ENCODE measurements around the gene ZDHHC14.

Gene ZDHHC14

GRCh38 chr6:157492741-157493140 lies 111.8 kb downstream of the ZDHHC14 start:
- DNase-seq (ENCODE audit: low read depth in 2 of 2), result no peak
- no peak for TF ChIP-seq CTCF (IDR thresholded peaks at IDR 0.05; ENCODE audit: low read depth, low read length)

GRCh38 chr6:157493173-157493572 lies 112.2 kb downstream of the ZDHHC14 start:
- H3K4me3 ChIP-seq (replicated peaks in 1 of 2; ENCODE audit: low read depth in 2 of 2, low read length in 2 of 2), result no peak overlapping the region
- TF ChIP-seq CTCF (IDR thresholded peaks at IDR 0.05; ENCODE audit: low read depth, low read length), result no peak
- no peak for DNase-seq (ENCODE audit: low read depth in 2 of 2)

More at GRCh38 chr6:157492741-157493140, 111.8 kb downstream of the ZDHHC14 start:
- no peak overlapping the region for H3K4me3 ChIP-seq (replicated peaks in 1 of 2; ENCODE audit: low read depth in 2 of 2, low read length in 2 of 2)

GRCh38 chr6:157493576-157493975 lies 112.6 kb downstream of the ZDHHC14 start:
- no peak for DNase-seq (ENCODE audit: low read depth in 2 of 2)
- H3K4me3 ChIP-seq (replicated peaks in 1 of 2; ENCODE audit: low read depth in 2 of 2, low read length in 2 of 2), result no peak overlapping the region
- TF ChIP-seq CTCF (IDR thresholded peaks at IDR 0.05; ENCODE audit: low read depth, low read length), result no peak

GRCh38 chr6:157494132-157494710 lies 113.2 kb downstream of the ZDHHC14 start:
- no peak for TF ChIP-seq CTCF (IDR thresholded peaks at IDR 0.05; ENCODE audit: low read depth, low read length)
- no peak for DNase-seq (ENCODE audit: low read depth in 2 of 2)

GRCh38 chr6:157496534-157497095 lies 115.6 kb downstream of the ZDHHC14 start:
- no peak overlapping the region for H3K4me3 ChIP-seq (replicated peaks in 1 of 2; ENCODE audit: low read depth in 2 of 2, low read length in 2 of 2)

More at GRCh38 chr6:157494132-157494710, 113.2 kb downstream of the ZDHHC14 start:
- H3K4me3 ChIP-seq (replicated peaks in 1 of 2; ENCODE audit: low read depth in 2 of 2, low read length in 2 of 2), result no peak overlapping the region

GRCh38 chr6:157497579-157497978 lies 116.6 kb downstream of the ZDHHC14 start:
- no peak overlapping the region for H3K4me3 ChIP-seq (replicated peaks in 1 of 2; ENCODE audit: low read depth in 2 of 2, low read length in 2 of 2)
- no peak for DNase-seq (ENCODE audit: low read depth in 2 of 2)
- no peak for TF ChIP-seq CTCF (IDR thresholded peaks at IDR 0.05; ENCODE audit: low read depth, low read length)

More at GRCh38 chr6:157496534-157497095, 115.6 kb downstream of the ZDHHC14 start:
- no peak for TF ChIP-seq CTCF (IDR thresholded peaks at IDR 0.05; ENCODE audit: low read depth, low read length)
- no peak for DNase-seq (ENCODE audit: low read depth in 2 of 2)

All from cardiac fibroblast (primary cell).